Lower lobe of right lung (tissue), 2 donors: ENCODE results near the gene SRSF4. TPM values are rescaled to one million over a fixed set of nuclear protein-coding genes. Genes with fewer than 3 reads are reported as not detected.

ENCODE experiments used
- ATAC-seq, 2 donors: fragments of 200-7000 bp; cut with Tn5 transposase; one replicate each; pipeline ENCODE4 v1.9.1; 2020 to 2022; ENCODE audit warnings: mild to moderate bottlenecking in 2 of 2, moderate library complexity in 2 of 2
- DNase-seq: peaks from one replicate; pipeline ENCODE4 v3.0.0-alpha.2; 2020
- H3K27ac ChIP-seq: fragments of 200-600 bp; one replicate; pipeline ENCODE4 v1.8.0; 2022
- H3K27me3 ChIP-seq: fragments of 200-600 bp; one replicate; pipeline ENCODE4 v1.8.0; 2022; ENCODE audit warnings: low read depth
- H3K36me3 ChIP-seq: fragments of 200-600 bp; one replicate; pipeline ENCODE4 v1.8.0; 2022; ENCODE audit warnings: mild to moderate bottlenecking
- H3K4me1 ChIP-seq: fragments of 200-600 bp; one replicate; pipeline ENCODE4 v1.8.0; 2022
- H3K4me3 ChIP-seq: fragments of 200-600 bp; one replicate; pipeline ENCODE4 v1.8.0; 2022; ENCODE audit warnings: mild to moderate bottlenecking
- H3K9me3 ChIP-seq: fragments of 200-600 bp; one replicate; pipeline ENCODE4 v1.8.0; 2022
- intact Hi-C: fragments of 100-400 bp; cut with DNase I; formaldehyde crosslinking; loops from one replicate; pipeline ENCODE4 v1.11.0; 2022
- total RNA-seq: library from RNA; stranded (reverse); fragmentation: NEBNext Ultra II Directional; extraction: Animal tissue kit (Norgen Biotek cat#: 25700); gene quantifications from one replicate; pipeline ENCODE4 v1.2.1, GENCODE V29; 2021
- TF ChIP-seq, protein P1 (sequence below): fragments of 200-600 bp; IDR thresholded peaks from one replicate; pipeline ENCODE4 v1.8.0; 2022; ENCODE audit warnings: antibody characterized with exemption, mild to moderate bottlenecking
- donor health status: DM: no; HTN: yes; CAD: no; lungs with severe emphysema.

The SRSF4 gene
- total RNA-seq, 1 donor from 2014 or later: 73.9 TPM

DNA sequence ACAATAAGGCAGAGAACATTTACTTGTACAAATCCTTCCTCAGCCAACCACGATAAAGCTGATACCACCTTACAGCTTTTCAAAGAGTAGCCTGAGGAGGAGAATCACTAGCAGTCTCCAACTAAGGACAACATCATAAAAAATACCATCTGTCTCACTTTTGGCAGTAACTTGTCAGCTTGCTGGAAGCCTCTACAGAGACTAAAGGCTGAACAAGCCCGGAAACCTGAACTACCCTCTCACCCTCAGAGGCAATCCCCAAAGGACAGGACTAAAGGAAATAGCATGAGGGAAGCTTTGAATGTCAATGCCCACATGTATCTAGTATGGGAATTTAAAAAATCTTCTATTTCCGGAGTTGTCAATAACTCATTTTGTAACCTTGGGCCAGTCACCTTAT is 10.6 kb downstream of the SRSF4 start:
- intact Hi-C loops: no loop called here
- no peak overlapping the region for H3K27ac ChIP-seq
- H3K4me3 ChIP-seq: no peak overlapping the region
- DNase-seq (no peak), ATAC-seq (no peak)
- no peaks in the 10 kb centered on the region for H3K9me3 ChIP-seq
- TF ChIP-seq, protein P1, sequence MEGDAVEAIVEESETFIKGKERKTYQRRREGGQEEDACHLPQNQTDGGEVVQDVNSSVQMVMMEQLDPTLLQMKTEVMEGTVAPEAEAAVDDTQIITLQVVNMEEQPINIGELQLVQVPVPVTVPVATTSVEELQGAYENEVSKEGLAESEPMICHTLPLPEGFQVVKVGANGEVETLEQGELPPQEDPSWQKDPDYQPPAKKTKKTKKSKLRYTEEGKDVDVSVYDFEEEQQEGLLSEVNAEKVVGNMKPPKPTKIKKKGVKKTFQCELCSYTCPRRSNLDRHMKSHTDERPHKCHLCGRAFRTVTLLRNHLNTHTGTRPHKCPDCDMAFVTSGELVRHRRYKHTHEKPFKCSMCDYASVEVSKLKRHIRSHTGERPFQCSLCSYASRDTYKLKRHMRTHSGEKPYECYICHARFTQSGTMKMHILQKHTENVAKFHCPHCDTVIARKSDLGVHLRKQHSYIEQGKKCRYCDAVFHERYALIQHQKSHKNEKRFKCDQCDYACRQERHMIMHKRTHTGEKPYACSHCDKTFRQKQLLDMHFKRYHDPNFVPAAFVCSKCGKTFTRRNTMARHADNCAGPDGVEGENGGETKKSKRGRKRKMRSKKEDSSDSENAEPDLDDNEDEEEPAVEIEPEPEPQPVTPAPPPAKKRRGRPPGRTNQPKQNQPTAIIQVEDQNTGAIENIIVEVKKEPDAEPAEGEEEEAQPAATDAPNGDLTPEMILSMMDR: no peak
- no peaks in the 10 kb centered on the region for H3K27me3 ChIP-seq
- peaks cover 69% of the 10 kb centered on the region for H3K4me1 ChIP-seq
- peaks cover 28% of the 10 kb centered on the region for H3K36me3 ChIP-seq

- peaks cover 68% of the 10 kb centered on the region for H3K4me1 ChIP-seq
- TF ChIP-seq, protein P1: no peak
- intact Hi-C loops: no loop called here
Observed at GRCh38 chr1:29169976-29170375, 11.7 kb downstream of the SRSF4 start.

GRCh38 chr1:29167904-29168303 is 13.8 kb downstream of the SRSF4 start:
- H3K9me3 ChIP-seq: no peaks in the 10 kb centered on the region
- no peak overlapping the region for H3K4me3 ChIP-seq
- ATAC-seq: no peak
- TF ChIP-seq, protein P1: no peak
- peaks cover 62% of the 10 kb centered on the region for H3K4me1 ChIP-seq
- intact Hi-C loops: no loop called here
- H3K27me3 ChIP-seq: no peaks in the 10 kb centered on the region
- H3K27ac ChIP-seq: no peak overlapping the region
- DNase-seq: no peak
- peaks cover 51% of the 10 kb centered on the region for H3K36me3 ChIP-seq

More at GRCh38 chr1:29169976-29170375, 11.7 kb downstream of the SRSF4 start:
- DNase-seq: no peak
- peaks cover 38% of the 10 kb centered on the region for H3K36me3 ChIP-seq
- H3K4me3 ChIP-seq: no peak overlapping the region
- no peaks in the 10 kb centered on the region for H3K27me3 ChIP-seq
- no peak overlapping the region for H3K27ac ChIP-seq
- no peaks in the 10 kb centered on the region for H3K9me3 ChIP-seq
- ATAC-seq: no peak

GRCh38 chr1:29166291-29166878 is 15.3 kb downstream of the SRSF4 start:
- peaks cover 53% of the 10 kb centered on the region for H3K36me3 ChIP-seq
- peak in 1 of 2 donors; percentile 30 for ATAC-seq
- H3K9me3 ChIP-seq: no peaks in the 10 kb centered on the region
- H3K27me3 ChIP-seq: no peaks in the 10 kb centered on the region
- intact Hi-C loops: no loop called here
- no peak overlapping the region for H3K27ac ChIP-seq
- H3K4me3 ChIP-seq: no peak overlapping the region
- peak; percentile 26 for DNase-seq
- H3K4me1 ChIP-seq: peaks cover 62% of the 10 kb centered on the region
- TF ChIP-seq, protein P1: no peak

DNA sequence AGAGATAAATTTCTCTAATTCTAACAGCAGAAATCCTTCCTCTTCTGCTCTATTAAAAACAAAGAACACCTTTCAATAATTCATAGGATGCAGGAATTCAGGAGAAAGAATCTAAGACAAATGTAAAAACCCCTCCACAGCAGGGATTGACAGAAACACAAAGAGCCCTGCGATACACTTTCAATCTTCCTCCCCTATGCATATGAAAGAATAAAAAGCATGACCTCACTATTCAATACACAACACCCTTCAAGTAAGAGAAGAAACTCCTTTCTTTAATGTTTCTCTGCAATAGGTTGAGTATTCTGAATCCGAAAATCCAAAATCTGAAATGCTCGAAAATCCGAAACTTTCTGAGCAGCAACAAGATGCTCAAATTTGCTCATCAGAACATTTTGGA is 17.1 kb downstream of the SRSF4 start:
- no peak overlapping the region for H3K27ac ChIP-seq
- H3K36me3 ChIP-seq: peaks cover 61% of the 10 kb centered on the region
- no peaks in the 10 kb centered on the region for H3K27me3 ChIP-seq
- intact Hi-C loops: no loop called here
- TF ChIP-seq, protein P1: no peak
- ATAC-seq: no peak
- H3K4me3 ChIP-seq: no peak overlapping the region
- no peak for DNase-seq
- no peaks in the 10 kb centered on the region for H3K9me3 ChIP-seq
- H3K4me1 ChIP-seq: peaks cover 50% of the 10 kb centered on the region
